Measurements from ENCODE around the gene IL17C.
"Not testable (repeated sequence)": the region's sequence is repeated elsewhere in the genome, so short reads cannot be mapped to it uniquely, and the experiment has no call there.

Gene IL17C

GRCh38 chr16:88655733-88656281 lies 17.4 kb downstream of the IL17C start:
- DNase-seq (ENCODE audit: insufficient read length, low spot score) (no peak), FAIRE-seq (no peak)

GRCh38 chr16:88656291-88656980 lies 18.1 kb downstream of the IL17C start:
- DNase-seq (ENCODE audit: insufficient read length, low spot score): no peak
- FAIRE-seq: no peak

GRCh38 chr16:88657371-88657770 lies 19.0 kb downstream of the IL17C start:
- DNase-seq (ENCODE audit: insufficient read length, low spot score) (no peak), FAIRE-seq (no peak)

GRCh38 chr16:88658714-88659113 lies 20.3 kb downstream of the IL17C start:
- FAIRE-seq (no peak), DNase-seq (ENCODE audit: insufficient read length, low spot score) (no peak)

GRCh38 chr16:88659160-88659559 lies 20.8 kb downstream of the IL17C start:
- FAIRE-seq: no peak
- no peak for DNase-seq (ENCODE audit: insufficient read length, low spot score)

GRCh38 chr16:88661468-88661867 lies 23.1 kb downstream of the IL17C start:
- FAIRE-seq (no peak), DNase-seq (ENCODE audit: insufficient read length, low spot score) (no peak)

GRCh38 chr16:88662222-88662842 lies 24.0 kb downstream of the IL17C start:
- FAIRE-seq: no peak
- no peak for DNase-seq (ENCODE audit: insufficient read length, low spot score)

- DNase-seq (ENCODE audit: insufficient read length, low spot score): peak; percentile 100
- peak; percentile 100 for FAIRE-seq
Measured at GRCh38 chr16:88662843-88663606, 24.7 kb downstream of the IL17C start, which contains the start of gene MVD. MVD (minus strand) TSS chr16:88663091; CDS start chr16:88663080, 11 bp downstream.

GRCh38 chr16:88665148-88665547 lies 26.8 kb downstream of the IL17C start:
- DNase-seq (ENCODE audit: insufficient read length, low spot score) (no peak), FAIRE-seq (no peak)

- DNase-seq (ENCODE audit: insufficient read length, low spot score) (no peak), FAIRE-seq (no peak)
Measured at GRCh38 chr16:88665570-88665969, 27.2 kb downstream of the IL17C start.

GRCh38 chr16:88667461-88667860 lies 29.1 kb downstream of the IL17C start:
- no peak for DNase-seq (ENCODE audit: insufficient read length, low spot score)
- FAIRE-seq: no peak

- FAIRE-seq: not testable (repeated sequence)
Measured at GRCh38 chr16:88669493-88669892, 31.1 kb downstream of the IL17C start.

GRCh38 chr16:88669980-88670379 lies 31.6 kb downstream of the IL17C start:
- DNase-seq (ENCODE audit: insufficient read length, low spot score) (no peak), FAIRE-seq (no peak)

More at GRCh38 chr16:88669493-88669892, 31.1 kb downstream of the IL17C start:
- not testable (repeated sequence) for DNase-seq (ENCODE audit: insufficient read length, low spot score)

- DNase-seq (ENCODE audit: insufficient read length, low spot score) (no peak), FAIRE-seq (no peak)
Measured at GRCh38 chr16:88671806-88672205, 33.4 kb downstream of the IL17C start.

GRCh38 chr16:88672776-88673175 lies 34.4 kb downstream of the IL17C start:
- no peak for DNase-seq (ENCODE audit: insufficient read length, low spot score)
- FAIRE-seq: no peak

- FAIRE-seq: no peak
- no peak for DNase-seq (ENCODE audit: insufficient read length, low spot score)
Measured at GRCh38 chr16:88673716-88674379, 35.5 kb downstream of the IL17C start.

GRCh38 chr16:88676502-88677242 lies 38.3 kb downstream of the IL17C start:
- FAIRE-seq (no peak), DNase-seq (ENCODE audit: insufficient read length, low spot score) (no peak)

GRCh38 chr16:88677721-88678120 lies 39.3 kb downstream of the IL17C start:
- no peak for FAIRE-seq
- DNase-seq (ENCODE audit: insufficient read length, low spot score): no peak

- FAIRE-seq (no peak), DNase-seq (ENCODE audit: insufficient read length, low spot score) (no peak)
Measured at GRCh38 chr16:88678224-88678979, 40.0 kb downstream of the IL17C start.

Measured in HTR-8/SVneo (cell line).